Transverse colon (tissue), 4 donors: ENCODE data around the gene NPY5R.

ENCODE experiments used
- CTCF ChIP-seq, 5 experiments: fragments of 200-600 bp in 3 of 5; fragments of 450-650 bp in 2 of 5; sonication (generic) in 3 of 5; IDR thresholded peaks; 1 replicate in 2 of 5; 2 replicates in 3 of 5; pipeline ENCODE4 v1.5.1; 2016 to 2017; ENCODE audit warnings: antibody characterized with exemption in 5 of 5, inconsistent platforms in 3 of 5, mild to moderate bottlenecking in 2 of 5, moderate library complexity in 1 of 5
- EP300 ChIP-seq: sonication (generic); formaldehyde crosslinking; IDR thresholded peaks from one replicate; pipeline ENCODE4 v1.6.1; 2017; ENCODE audit warnings: antibody characterized with exemption, low read depth
- POLR2A ChIP-seq: fragments of 450-650 bp; IDR thresholded peaks from one replicate; pipeline ENCODE4 v1.6.1; 2016; ENCODE audit warnings: antibody characterized with exemption, mild to moderate bottlenecking, moderate library complexity
- POLR2AphosphoS5 ChIP-seq, 3 donors: sonication (generic); formaldehyde crosslinking; IDR thresholded peaks; one replicate each; pipeline ENCODE4 v1.6.1; 2016; ENCODE audit warnings: antibody characterized with exemption in 3 of 3

- TF ChIP-seq POLR2A (no peak), POLR2AphosphoS5 (IDR thresholded peaks at IDR 0.05) (no peak), CTCF (IDR thresholded peaks at IDR 0.05) (no peak), EP300 (no peak)
Observed at GRCh38 chr4:163330916-163331628, 12.6 kb upstream of the NPY5R start.
